Pancreas (tissue), 10 donors: ENCODE measurements around the gene PPIH. TPM values are rescaled to one million over a fixed set of nuclear protein-coding genes. Genes with fewer than 3 reads are reported as not detected.
A peak's percentile ranks its signal among the peaks of the same experiment; 100 is the strongest.
"Not testable (repeated sequence)": the region's sequence is repeated elsewhere in the genome, so short reads cannot be mapped to it uniquely, and the experiment has no call there.

Experiments
- ATAC-seq, 4 donors: fragments of 200-7000 bp; cut with Tn5 transposase; one replicate each; pipeline versions ENCODE4 v1.8.0 to v1.9.1; 2020; ENCODE audit warnings: mild to moderate bottlenecking in 4 of 4, moderate library complexity in 4 of 4
- DNase-seq, 6 donors: peaks; one replicate each; pipeline ENCODE4 v3.0.0-alpha.2; 2020
- FAIRE-seq: peaks from 2 replicates; lab custom pipeline; 2012; peaks lifted over from hg19 to GRCh38; lab: Jason Lieb, UNC
- H3K27ac ChIP-seq, 4 donors: fragments of 200-600 bp; sonication (generic); 1 replicate in 3 of 4; 2 replicates in 1 of 4; pipeline versions ENCODE4 v1.5.0 to v1.8.0; 2020
- H3K27me3 ChIP-seq, 4 donors: fragments of 200-600 bp; one replicate each; pipeline ENCODE4 v1.8.0; 2021
- H3K36me3 ChIP-seq, 3 donors: fragments of 200-600 bp; sonication (generic) in 1 of 3; one replicate each; pipeline versions ENCODE4 v1.5.0 to v1.8.0; 2020 to 2021
- H3K4me1 ChIP-seq, 3 donors: fragments of 200-600 bp; one replicate each; pipeline ENCODE4 v1.8.0; 2021
- H3K4me3 ChIP-seq, 4 donors: fragments of 200-600 bp; sonication (generic) in 2 of 4; one replicate each; pipeline versions ENCODE4 v1.5.0 to v1.8.0; 2020 to 2021
- H3K9me3 ChIP-seq, 4 donors: fragments of 200-600 bp; one replicate each; pipeline ENCODE4 v1.8.0; 2021
- CTCF ChIP-seq, 4 donors: fragments of 200-600 bp; sonication (generic) in 3 of 4; IDR thresholded peaks; one replicate each; pipeline versions ENCODE4 v1.5.0 to v1.8.0; 2021; ENCODE audit warnings: antibody characterized with exemption in 4 of 4
- WGBS, 2 donors: extraction: QIAGEN DNeasy Blood & Tissue Kit; methylation state at CpG; one replicate each; pipeline ENCODE4 v1.1.7; 2013; 5-methylcytosine and 5-hydroxymethylcytosine counted together
- intact Hi-C, 3 donors: fragments of 100-400 bp; cut with DNase I; formaldehyde crosslinking; loops; one replicate each; pipeline versions ENCODE4 v1.11.1 to v1.14.2; 2022
- polyA plus RNA-seq, 2 donors: library from polyadenylated mRNA; stranded (reverse); fragments of 200-250 nt; gene quantifications; one replicate each; pipeline ENCODE4 v1.2.3, GENCODE V29; 2013
- total RNA-seq, 6 donors: library from RNA; stranded (reverse); fragmentation: NEBNext Ultra II Directional in 4 of 6; extraction: Animal tissue kit (Norgen Biotek cat#: 25700) in 4 of 6; gene quantifications; one replicate each; pipeline versions ENCODE4 v1.2.1 to v1.2.4, GENCODE V29; 2021 to 2023
- donor health status: healthy with polysubstance abuse.
- donor health status: DM: no; HTN: no; CAD: no; lungs with moderate emphysema.
- donor health status: DM: no; HTN: no; CAD: no.
- donor health status: control.
- donor health status: control.
- donor health status: Bipolar disorder and iron deficiency.
- donor health status: DM: yes; HTN: yes; CAD: no.
- donor health status: DM: no; HTN: no; CAD: no.
- donor health status: DM: no; HTN: no; CAD: no.
- donor health status: DM: yes; HTN: yes; CAD: no.

The PPIH gene
- total and polyA plus RNA-seq, 8 donors, result 7.6 to 22.4 (median 10.6) TPM

GRCh38 chr1:42720868-42721267 lies 62.6 kb downstream of the PPIH start:
- ATAC-seq, result peak in 3 of 4 donors; percentile 65 to 84 (median 83)
- no peak for DNase-seq
- intact Hi-C loops, result no loop called here
- Histone ChIP-seq H3K4me1 (no peaks in the 10 kb centered on the region), H3K9me3 (no peaks in the 10 kb centered on the region), H3K4me3 (no peak overlapping the region), H3K27ac (no peak overlapping the region), H3K27me3 (no peaks in the 10 kb centered on the region), H3K36me3 (no peaks in the 10 kb centered on the region)
- WGBS, 2 donors, result 76 to 81% methylated on average over 1 of the region's 1 CpG
- no peak for TF ChIP-seq CTCF (IDR thresholded peaks at IDR 0.05)
- no peak for FAIRE-seq

GRCh38 chr1:42721926-42722325 lies 63.7 kb downstream of the PPIH start:
- TF ChIP-seq CTCF (IDR thresholded peaks at IDR 0.05), result no peak
- no peak overlapping the region for H3K4me3 ChIP-seq
- intact Hi-C loops, result no loop called here
- no peaks in the 10 kb centered on the region for H3K27me3 ChIP-seq
- ATAC-seq, result no peak
- no peak for FAIRE-seq
- no peaks in the 10 kb centered on the region for H3K4me1 ChIP-seq
- no peaks in the 10 kb centered on the region for H3K36me3 ChIP-seq
- H3K27ac ChIP-seq, result no peak overlapping the region
- DNase-seq, result no peak
- H3K9me3 ChIP-seq, result no peaks in the 10 kb centered on the region
- 98 to 99% methylated on average over 3 of the region's 3 CpGs for WGBS, 2 donors

- DNase-seq, intact Hi-C loops, H3K9me3 ChIP-seq, H3K27me3 ChIP-seq, H3K4me1 ChIP-seq, H3K27ac ChIP-seq, FAIRE-seq, H3K36me3 ChIP-seq, H3K4me3 ChIP-seq, ATAC-seq: not testable (repeated sequence)
- 98 to 100% methylated on average over 2 of the region's 2 CpGs for WGBS, 2 donors
Measured at GRCh38 chr1:42722403-42722802, 64.2 kb downstream of the PPIH start.

GRCh38 chr1:42723511-42723910 lies 65.3 kb downstream of the PPIH start:
- no peak overlapping the region for H3K27ac ChIP-seq
- intact Hi-C loops, result no loop called here
- no peaks in the 10 kb centered on the region for H3K9me3 ChIP-seq
- H3K27me3 ChIP-seq, result no peaks in the 10 kb centered on the region
- no peaks in the 10 kb centered on the region for H3K36me3 ChIP-seq
- FAIRE-seq (no peak), ATAC-seq (no peak), DNase-seq (no peak)
- TF ChIP-seq CTCF (IDR thresholded peaks at IDR 0.05), result no peak
- WGBS, 2 donors, result 82 to 87% methylated on average over 6 of the region's 6 CpGs
- H3K4me3 ChIP-seq, result no peak overlapping the region
- H3K4me1 ChIP-seq, result no peaks in the 10 kb centered on the region

- H3K4me3 ChIP-seq, intact Hi-C loops: not testable (repeated sequence)
- 96% methylated on average over 4 of the region's 4 CpGs for WGBS, 2 donors
Measured at GRCh38 chr1:42725820-42726219, 67.6 kb downstream of the PPIH start.

More at GRCh38 chr1:42725820-42726219, 67.6 kb downstream of the PPIH start:
- not testable (repeated sequence) for H3K9me3 ChIP-seq, DNase-seq, FAIRE-seq, H3K4me1 ChIP-seq, H3K27ac ChIP-seq, ATAC-seq, H3K27me3 ChIP-seq, H3K36me3 ChIP-seq

Other genes with a start within 250 kb of the PPIH start
- 1 to 10 TPM; 1.0 to 2.8 (median 1.7) TPM for gene ZMYND12, start 202.4 kb upstream of the PPIH start, total RNA-seq
- gene ZMYND12, start 202.4 kb upstream of the PPIH start, polyA plus RNA-seq, result 1 to 10 TPM; 1.1 to 1.7 TPM
- 10 to 100 TPM; 25.5 to 40.7 (median 34.4) TPM for gene PPCS, start 201.9 kb upstream of the PPIH start, total RNA-seq
- gene PPCS, start 201.9 kb upstream of the PPIH start, polyA plus RNA-seq, result 10 to 100 TPM; 54.9 to 62.3 TPM
- gene CCDC30, start 195.1 kb upstream of the PPIH start, total RNA-seq, result 1 to 10 TPM; 2.0 to 5.6 (median 3.2) TPM
- gene CCDC30, start 195.1 kb upstream of the PPIH start, polyA plus RNA-seq, result 1 to 10 TPM; 2.2 to 3.5 TPM
- 100 to 1,000 TPM in 5 of 6 donors, 10 to 100 TPM in 1; 97.4 to 240 (median 207) TPM for gene YBX1, start 24.0 kb downstream of the PPIH start, total RNA-seq
- gene YBX1, start 24.0 kb downstream of the PPIH start, polyA plus RNA-seq, result 100 to 1,000 TPM; 164 to 193 TPM
- not detected for gene CLDN19, start 81.8 kb downstream of the PPIH start, total RNA-seq
- gene CLDN19, start 81.8 kb downstream of the PPIH start, polyA plus RNA-seq, result under 1 TPM in 1 of 2 donors, not detected in 1; 0.04 TPM
- gene P3H1, start 108.6 kb downstream of the PPIH start, total RNA-seq, result 10 to 100 TPM in 4 of 6 donors, 1 to 10 TPM in 2; 6.8 to 26.2 (median 11.8) TPM
- 10 to 100 TPM; 27.0 to 37.0 TPM for gene P3H1, start 108.6 kb downstream of the PPIH start, polyA plus RNA-seq
- 1 to 10 TPM; 1.6 to 3.5 (median 2.8) TPM for gene C1orf50, start 108.8 kb downstream of the PPIH start, total RNA-seq
- 1 to 10 TPM; 2.4 to 2.5 TPM for gene C1orf50, start 108.8 kb downstream of the PPIH start, polyA plus RNA-seq
- under 1 TPM in 3 of 6 donors, not detected in 3; 0.18 to 0.35 (median 0.23) TPM for gene TMEM269, start 126.6 kb downstream of the PPIH start, total RNA-seq
- gene TMEM269, start 126.6 kb downstream of the PPIH start, polyA plus RNA-seq, result under 1 TPM in 1 of 2 donors, not detected in 1; 0.04 TPM
- gene ERMAP, start 158.7 kb downstream of the PPIH start, total RNA-seq, result 10 to 100 TPM in 1 of 6 donors, 1 to 10 TPM in 5; 7.0 to 11.2 (median 8.5) TPM
- 1 to 10 TPM; 4.8 to 9.2 TPM for gene ERMAP, start 158.7 kb downstream of the PPIH start, polyA plus RNA-seq
- gene SVBP, start 159.0 kb downstream of the PPIH start, total RNA-seq, result 1 to 10 TPM; 3.2 to 9.7 (median 5.1) TPM
- gene SVBP, start 159.0 kb downstream of the PPIH start, polyA plus RNA-seq, result 10 to 100 TPM; 12.3 to 25.5 TPM
- gene ZNF691, start 188.2 kb downstream of the PPIH start, total RNA-seq, result 1 to 10 TPM; 2.9 to 6.5 (median 4.4) TPM
- 10 to 100 TPM in 1 of 2 donors, 1 to 10 TPM in 1; 7.8 to 11.0 TPM for gene ZNF691, start 188.2 kb downstream of the PPIH start, polyA plus RNA-seq